Thyroid gland (tissue), 4 donors: ENCODE results near the gene NPAS1.

ENCODE experiments used
- POLR2A ChIP-seq, 2 donors: fragments of 450-650 bp; IDR thresholded peaks; one replicate each; pipeline ENCODE4 v1.6.1; 2017; ENCODE audit warnings: antibody characterized with exemption in 2 of 2, mild to moderate bottlenecking in 2 of 2, moderate library complexity in 1 of 2
- TF ChIP-seq, protein P1 (sequence below), 6 experiments: fragments of 200-600 bp in 3 of 6; fragments of 450-650 bp in 3 of 6; sonication (generic) in 3 of 6; IDR thresholded peaks; one replicate each; pipeline ENCODE4 v1.5.1; 2016 to 2019; ENCODE audit warnings: antibody characterized with exemption in 6 of 6, mild to moderate bottlenecking in 2 of 6, inconsistent platforms in 1 of 6, moderate library complexity in 1 of 6

DNA sequence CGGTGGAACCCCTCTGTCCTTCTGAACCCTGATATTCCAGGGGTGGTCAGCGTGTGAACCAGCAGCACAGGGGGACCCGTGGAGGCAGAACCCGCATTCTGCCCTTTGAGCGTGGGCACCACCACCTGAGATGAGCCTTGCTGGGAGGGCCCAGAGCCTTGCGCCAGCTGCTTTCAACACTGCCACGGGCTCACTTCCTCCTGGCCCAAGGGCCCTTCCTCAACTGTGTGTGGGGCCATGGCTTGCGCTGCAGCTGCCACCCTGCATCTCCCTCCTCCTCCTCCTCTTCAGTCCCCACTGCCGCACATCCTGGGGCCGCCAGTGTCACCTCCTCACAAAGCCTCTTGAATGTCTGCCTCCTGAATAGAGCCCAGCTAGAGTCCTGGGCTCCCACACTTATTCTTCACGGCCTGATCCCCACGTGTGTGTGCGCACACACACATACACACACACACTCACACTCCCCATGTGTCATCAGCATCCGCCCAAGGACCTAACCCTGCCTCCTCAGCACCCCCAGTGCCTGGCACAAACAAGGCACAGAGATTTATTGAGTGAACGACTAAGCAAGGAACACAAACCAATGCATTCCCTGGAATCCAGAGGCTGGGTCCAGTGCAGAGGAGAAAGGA is 55.7 kb downstream of the NPAS1 start:
- TF ChIP-seq, protein P1, sequence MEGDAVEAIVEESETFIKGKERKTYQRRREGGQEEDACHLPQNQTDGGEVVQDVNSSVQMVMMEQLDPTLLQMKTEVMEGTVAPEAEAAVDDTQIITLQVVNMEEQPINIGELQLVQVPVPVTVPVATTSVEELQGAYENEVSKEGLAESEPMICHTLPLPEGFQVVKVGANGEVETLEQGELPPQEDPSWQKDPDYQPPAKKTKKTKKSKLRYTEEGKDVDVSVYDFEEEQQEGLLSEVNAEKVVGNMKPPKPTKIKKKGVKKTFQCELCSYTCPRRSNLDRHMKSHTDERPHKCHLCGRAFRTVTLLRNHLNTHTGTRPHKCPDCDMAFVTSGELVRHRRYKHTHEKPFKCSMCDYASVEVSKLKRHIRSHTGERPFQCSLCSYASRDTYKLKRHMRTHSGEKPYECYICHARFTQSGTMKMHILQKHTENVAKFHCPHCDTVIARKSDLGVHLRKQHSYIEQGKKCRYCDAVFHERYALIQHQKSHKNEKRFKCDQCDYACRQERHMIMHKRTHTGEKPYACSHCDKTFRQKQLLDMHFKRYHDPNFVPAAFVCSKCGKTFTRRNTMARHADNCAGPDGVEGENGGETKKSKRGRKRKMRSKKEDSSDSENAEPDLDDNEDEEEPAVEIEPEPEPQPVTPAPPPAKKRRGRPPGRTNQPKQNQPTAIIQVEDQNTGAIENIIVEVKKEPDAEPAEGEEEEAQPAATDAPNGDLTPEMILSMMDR (IDR thresholded peaks at IDR 0.05): no peak
- no peak for TF ChIP-seq POLR2A (IDR thresholded peaks at IDR 0.05)
